Epithelial cell of esophagus (primary cell): ENCODE data around the gene NCAPG2.

ENCODE experiments used
- DNase-seq: peaks from one replicate; pipeline ENCODE4 v3.0.0; 2010; ENCODE audit warnings: low read depth
- H3K4me3 ChIP-seq: 2 replicates; pipeline ENCODE4 v1.5.1; 2011; ENCODE audit warnings: mild to moderate bottlenecking, low read length, control low read depth
- TF ChIP-seq, protein P1 (sequence below): IDR thresholded peaks from 2 replicates; pipeline ENCODE4 v1.5.1; 2011; ENCODE audit warnings: low read depth, mild to moderate bottlenecking, low read length, control low read depth, inconsistent platforms; ENCODE audit not compliant: insufficient read depth; ENCODE audit errors: missing control alignments

NCAPG2 gene

DNA sequence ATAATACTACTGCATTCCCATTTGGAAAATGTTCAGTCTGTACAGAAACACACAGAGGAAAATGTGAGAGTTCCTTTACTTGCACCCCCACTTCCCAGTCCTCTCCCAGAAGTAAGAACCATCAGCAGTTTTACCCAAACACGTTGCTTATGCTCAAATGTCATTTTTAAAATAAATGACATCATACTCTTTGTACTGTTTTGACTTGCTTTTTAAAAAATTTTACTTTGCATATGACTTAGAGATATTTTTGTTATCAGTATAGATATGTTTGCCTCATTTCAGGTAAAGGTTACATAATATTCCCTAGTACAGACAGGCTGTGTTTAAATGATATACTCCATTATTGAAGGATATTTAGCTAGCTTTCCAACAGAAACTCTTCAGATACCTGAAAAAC lies 103.5 kb downstream of the NCAPG2 start:
- no peak overlapping the region for H3K4me3 ChIP-seq
- DNase-seq, result no peak
- TF ChIP-seq, protein P1, sequence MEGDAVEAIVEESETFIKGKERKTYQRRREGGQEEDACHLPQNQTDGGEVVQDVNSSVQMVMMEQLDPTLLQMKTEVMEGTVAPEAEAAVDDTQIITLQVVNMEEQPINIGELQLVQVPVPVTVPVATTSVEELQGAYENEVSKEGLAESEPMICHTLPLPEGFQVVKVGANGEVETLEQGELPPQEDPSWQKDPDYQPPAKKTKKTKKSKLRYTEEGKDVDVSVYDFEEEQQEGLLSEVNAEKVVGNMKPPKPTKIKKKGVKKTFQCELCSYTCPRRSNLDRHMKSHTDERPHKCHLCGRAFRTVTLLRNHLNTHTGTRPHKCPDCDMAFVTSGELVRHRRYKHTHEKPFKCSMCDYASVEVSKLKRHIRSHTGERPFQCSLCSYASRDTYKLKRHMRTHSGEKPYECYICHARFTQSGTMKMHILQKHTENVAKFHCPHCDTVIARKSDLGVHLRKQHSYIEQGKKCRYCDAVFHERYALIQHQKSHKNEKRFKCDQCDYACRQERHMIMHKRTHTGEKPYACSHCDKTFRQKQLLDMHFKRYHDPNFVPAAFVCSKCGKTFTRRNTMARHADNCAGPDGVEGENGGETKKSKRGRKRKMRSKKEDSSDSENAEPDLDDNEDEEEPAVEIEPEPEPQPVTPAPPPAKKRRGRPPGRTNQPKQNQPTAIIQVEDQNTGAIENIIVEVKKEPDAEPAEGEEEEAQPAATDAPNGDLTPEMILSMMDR, result no peak

DNA sequence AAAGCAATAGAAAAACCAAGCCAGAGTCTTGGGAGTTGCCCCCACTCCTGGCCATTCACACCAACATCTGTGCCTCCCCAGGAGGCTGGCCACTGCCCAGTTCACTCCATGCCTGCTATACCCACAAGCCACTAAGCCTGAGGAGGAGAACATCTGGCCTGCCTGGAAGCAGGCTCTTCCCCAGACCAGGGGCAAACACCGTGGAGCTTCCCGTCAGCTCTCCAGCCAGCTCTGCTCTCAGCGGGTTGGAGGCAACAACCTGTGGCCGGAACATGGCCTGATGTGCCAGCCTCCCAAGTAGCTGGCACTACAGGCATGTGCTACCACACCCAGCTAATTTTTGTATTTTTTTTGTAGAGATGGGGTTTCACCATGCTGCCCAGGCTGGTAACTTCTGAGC lies 107.9 kb downstream of the NCAPG2 start:
- TF ChIP-seq, protein P1, result no peak
- no peak for DNase-seq
- H3K4me3 ChIP-seq, result no peak overlapping the region

DNA sequence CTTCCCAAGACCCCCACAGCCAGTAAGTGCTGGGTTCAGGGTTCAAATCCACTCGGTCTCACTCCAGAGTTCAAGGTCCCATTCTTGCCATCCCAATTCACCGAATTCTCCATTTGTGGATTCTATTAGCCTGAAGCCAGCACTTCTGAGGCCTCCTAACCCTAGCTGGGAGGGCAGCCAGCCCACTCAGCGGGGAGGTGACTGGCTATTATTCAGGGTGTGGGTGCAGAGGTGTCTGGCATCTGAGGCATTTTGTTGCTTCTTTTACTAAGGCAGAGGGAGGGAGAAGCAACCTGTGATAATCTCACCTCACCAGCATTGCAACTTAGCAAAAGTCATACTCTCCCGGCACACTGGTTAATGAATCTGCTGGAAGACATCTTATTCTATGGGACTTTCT lies 108.3 kb downstream of the NCAPG2 start:
- TF ChIP-seq, protein P1, result no peak
- DNase-seq, result no peak
- H3K4me3 ChIP-seq, result no peak overlapping the region

DNA sequence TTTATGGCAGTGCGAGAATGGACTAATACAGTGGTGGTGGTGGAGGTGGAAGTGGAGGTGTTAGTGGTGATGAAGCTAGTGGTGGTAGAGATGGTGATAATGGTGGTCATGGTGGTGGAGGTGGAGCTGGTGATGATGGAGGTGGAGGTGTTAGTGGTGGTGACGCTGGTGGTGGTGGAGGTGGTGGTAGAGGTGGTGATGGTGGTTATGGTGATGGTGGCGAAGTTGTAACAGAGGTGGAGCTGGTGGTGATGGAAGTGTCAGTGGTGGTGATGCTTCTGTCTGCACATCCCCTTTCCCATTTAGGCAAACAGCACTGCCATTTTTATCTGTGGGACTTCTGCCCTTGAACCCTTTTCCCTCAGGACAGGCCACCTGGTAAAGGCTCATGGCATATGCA lies 109.5 kb downstream of the NCAPG2 start:
- DNase-seq, result peak; percentile 37
- no peak overlapping the region for H3K4me3 ChIP-seq
- TF ChIP-seq, protein P1, result no peak

DNA sequence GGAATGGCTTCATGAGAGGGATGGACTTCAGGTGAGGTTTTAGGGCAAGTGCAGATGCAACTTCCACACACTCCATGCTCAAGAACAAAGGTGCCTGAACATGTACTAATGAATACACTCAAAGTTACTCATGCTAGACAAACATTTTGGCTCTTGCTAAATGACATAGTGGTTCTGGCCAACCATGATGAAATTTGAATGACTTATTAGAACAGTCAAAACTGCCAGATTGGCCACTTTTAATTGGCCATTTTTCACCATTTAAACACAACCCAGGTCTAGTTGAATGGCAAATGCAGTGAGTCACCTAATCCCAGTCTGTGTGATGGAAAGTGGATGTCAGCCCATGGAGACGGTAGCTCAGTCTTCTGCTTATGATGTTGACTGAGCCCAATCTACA lies 112.1 kb downstream of the NCAPG2 start:
- peak; percentile 65 for DNase-seq
- TF ChIP-seq, protein P1, result no peak
- H3K4me3 ChIP-seq, result no peak overlapping the region

DNA sequence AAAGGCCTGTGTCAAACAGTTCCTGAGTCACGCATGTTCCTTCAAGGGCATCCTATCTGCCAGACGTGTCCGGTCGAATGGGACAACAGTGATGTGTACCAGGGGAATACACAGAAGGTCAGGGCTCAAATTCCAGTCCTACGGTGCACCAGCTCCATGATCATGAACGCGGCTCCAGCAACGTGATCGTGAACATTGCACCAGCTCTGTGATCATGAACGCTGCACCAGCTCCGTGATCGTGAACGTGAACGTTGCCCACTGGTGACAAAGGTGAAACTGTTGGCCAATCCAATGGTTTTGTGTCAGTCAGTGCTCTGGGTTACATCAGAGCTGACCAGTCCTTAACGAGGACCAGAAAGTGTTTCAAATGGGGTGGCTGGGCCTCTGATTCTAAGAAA lies 112.7 kb downstream of the NCAPG2 start:
- TF ChIP-seq, protein P1, result no peak
- H3K4me3 ChIP-seq, result no peak overlapping the region
- no peak for DNase-seq

DNA sequence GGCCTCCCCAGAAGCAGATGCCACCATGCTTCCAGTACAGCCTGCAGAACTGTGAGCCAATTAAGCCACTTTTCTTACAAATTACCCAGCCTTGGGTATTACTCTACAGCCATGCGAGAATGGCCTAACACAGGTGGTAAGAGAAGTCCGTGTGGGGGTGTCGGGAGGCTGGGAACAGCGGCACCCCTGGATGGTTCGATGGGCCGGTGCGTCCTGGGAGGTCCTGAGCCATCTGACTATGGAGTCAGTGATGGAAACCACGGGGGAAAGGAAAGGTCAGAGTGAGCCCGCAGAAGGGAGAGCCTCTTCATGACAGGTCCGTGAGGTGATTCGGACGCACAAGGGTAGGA lies 114.4 kb downstream of the NCAPG2 start:
- TF ChIP-seq, protein P1, result no peak

More for the DNA sequence above, 114.4 kb downstream of the NCAPG2 start:
- no peak overlapping the region for H3K4me3 ChIP-seq
- no peak for DNase-seq
